ENCODE results near the gene NIPSNAP2.

- TF ChIP-seq, protein P1, sequence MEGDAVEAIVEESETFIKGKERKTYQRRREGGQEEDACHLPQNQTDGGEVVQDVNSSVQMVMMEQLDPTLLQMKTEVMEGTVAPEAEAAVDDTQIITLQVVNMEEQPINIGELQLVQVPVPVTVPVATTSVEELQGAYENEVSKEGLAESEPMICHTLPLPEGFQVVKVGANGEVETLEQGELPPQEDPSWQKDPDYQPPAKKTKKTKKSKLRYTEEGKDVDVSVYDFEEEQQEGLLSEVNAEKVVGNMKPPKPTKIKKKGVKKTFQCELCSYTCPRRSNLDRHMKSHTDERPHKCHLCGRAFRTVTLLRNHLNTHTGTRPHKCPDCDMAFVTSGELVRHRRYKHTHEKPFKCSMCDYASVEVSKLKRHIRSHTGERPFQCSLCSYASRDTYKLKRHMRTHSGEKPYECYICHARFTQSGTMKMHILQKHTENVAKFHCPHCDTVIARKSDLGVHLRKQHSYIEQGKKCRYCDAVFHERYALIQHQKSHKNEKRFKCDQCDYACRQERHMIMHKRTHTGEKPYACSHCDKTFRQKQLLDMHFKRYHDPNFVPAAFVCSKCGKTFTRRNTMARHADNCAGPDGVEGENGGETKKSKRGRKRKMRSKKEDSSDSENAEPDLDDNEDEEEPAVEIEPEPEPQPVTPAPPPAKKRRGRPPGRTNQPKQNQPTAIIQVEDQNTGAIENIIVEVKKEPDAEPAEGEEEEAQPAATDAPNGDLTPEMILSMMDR (IDR thresholded peaks at IDR 0.05), result peak in 1 of 4 experiments; percentile 18
- TF ChIP-seq POLR2A (IDR thresholded peaks at IDR 0.05) (peak; percentile 75 to 80), EP300 (IDR thresholded peaks at IDR 0.05) (no peak)
Measured at GRCh38 chr7:55951637-55952351, 12.6 kb upstream of the NIPSNAP2 start, which contains the start of gene MRPS17.

Data from gastroesophageal sphincter (tissue), 3 donors.